CD1c-positive myeloid dendritic cell (primary cell): ENCODE measurements around the gene KRI1.
"Not testable (repeated sequence)": the region's sequence is repeated elsewhere in the genome, so short reads cannot be mapped to it uniquely, and the experiment has no call there.

Experiments
- DNase-seq: peaks from one replicate; pipeline ENCODE4 v3.0.0-alpha.2; 2016; ENCODE audit errors: extremely low spot score

The KRI1 gene

DNA sequence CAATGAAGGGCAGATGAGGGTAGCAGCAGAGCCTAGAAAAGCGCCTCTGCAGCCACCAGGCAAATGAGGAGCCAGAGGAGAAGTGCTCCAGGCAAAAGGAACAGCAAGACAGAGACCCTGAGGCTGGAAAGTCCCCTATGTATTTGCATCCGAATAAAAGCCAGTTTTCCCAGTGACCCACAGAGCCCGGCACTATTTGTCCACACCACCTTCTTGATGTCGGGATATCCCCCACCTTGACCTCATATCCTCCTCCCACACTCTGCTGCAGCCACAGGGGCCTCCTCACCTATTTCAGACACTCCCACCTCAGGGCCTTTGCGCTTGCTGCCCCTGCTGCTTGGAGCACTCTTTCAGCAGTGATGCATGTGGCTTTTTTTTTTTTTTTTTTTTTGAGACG is 15.5 kb downstream of the KRI1 start:
- no peak for DNase-seq

DNA sequence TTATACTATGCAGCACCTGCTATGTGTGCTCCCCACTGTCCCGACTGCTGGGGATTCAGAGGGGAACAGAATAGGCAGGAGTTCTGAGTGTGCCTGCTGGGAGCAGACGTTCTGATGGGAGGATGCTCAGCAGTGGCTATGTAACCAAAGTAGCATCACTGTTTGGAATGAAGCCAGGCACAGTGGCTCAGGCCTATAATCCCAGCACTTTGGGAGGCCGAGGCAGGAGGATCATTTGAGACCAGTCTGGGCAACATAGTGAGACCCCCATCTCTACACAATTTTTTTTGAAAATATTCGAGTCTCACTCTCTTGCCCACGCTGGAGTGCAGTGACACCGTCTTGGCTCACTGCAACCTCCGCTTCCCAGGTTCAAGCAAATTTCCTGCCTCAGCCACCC is 16.1 kb downstream of the KRI1 start:
- DNase-seq: no peak

DNA sequence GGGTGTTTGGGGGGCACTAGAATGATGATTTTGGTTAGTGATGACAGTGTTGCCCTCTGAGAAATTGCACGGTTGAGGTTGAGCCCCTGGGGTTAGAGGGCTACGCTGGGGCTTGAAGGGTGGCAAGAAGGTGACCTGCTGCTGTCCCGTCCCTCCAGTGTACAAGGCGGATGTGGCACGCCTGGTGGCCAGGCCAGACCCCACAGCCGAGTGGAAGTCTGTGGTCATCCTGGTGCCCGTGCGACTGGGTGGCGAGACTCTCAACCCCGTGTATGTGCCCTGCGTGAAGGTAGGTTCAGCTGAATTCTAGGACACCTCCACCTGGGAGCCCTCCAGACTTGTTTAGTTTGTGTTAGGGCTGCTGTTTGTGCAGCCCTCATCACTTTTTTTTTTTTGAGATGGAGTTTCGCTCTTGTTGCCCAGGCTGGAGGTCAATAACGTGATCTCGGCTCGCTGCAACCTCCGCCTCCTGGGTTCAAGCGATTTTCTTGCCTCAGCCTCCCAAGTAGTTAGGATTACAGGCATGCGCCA is 17.0 kb downstream of the KRI1 start:
- DNase-seq: no peak

DNA sequence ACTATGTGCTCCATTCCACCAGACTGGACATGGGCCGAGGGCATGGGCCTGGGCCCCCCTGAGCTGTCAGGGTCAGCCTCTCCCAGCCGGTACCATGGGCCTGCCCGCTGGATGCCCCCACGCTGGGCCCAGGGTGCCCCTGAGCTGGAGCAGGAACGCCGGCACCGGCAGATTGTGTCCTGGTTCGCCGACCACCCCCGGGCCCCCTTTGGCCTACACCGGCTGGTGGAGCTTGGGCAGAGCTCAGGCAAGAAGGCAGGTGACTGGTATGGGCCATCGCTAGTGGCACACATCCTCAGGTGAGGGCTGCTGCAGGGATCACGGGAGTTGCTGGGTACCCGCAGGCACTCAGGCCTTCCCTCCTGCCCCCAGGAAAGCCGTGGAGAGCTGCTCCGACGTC is 19.0 kb downstream of the KRI1 start:
- DNase-seq: no peak

DNA sequence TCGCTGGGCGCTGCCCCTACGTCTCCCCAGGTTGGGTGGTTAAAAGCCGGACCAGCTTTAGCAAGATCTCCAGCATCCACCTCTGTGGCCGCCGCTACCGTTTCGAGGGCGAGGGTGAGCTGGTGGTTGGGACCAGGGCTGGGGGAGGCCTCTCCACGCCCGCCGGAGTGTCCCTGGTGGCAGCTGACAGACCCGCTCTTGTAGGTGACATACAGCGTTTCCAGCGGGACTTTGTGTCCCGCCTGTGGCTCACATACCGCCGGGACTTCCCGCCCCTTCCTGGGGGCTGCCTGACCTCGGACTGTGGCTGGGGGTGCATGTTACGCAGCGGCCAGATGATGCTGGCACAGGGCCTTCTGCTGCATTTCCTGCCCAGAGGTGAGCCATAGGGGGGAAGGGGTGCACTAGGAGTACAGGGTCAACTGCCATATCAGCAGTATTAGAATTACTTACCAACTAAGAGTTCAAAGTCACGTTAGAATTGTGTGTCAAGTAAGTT is 21.0 kb downstream of the KRI1 start:
- DNase-seq: no peak

DNA sequence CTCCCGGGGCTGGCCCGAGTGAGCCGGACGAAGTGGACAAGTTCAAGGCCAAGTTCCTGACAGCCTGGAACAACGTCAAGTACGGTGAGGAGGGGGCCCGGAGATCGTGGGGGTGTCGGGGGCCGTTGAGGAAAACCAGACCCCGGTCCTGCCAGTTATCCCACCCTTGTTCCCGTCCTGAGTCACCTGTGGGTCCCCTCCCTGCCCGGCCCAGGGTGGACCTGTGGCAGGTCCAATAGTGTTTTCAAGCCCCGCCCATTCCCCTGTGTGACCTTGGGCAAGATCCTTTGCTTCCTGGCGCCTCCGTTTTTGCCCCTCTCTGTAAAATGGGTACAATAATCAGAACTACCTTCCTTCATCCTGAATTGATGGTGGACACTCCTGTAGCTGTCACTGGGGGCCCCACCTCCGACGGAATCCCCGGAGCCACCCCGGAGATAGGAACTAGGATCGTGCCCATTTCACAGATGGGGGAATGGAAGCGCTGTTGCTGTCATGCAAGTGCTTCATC is 21.5 kb downstream of the KRI1 start:
- no peak for DNase-seq

DNA sequence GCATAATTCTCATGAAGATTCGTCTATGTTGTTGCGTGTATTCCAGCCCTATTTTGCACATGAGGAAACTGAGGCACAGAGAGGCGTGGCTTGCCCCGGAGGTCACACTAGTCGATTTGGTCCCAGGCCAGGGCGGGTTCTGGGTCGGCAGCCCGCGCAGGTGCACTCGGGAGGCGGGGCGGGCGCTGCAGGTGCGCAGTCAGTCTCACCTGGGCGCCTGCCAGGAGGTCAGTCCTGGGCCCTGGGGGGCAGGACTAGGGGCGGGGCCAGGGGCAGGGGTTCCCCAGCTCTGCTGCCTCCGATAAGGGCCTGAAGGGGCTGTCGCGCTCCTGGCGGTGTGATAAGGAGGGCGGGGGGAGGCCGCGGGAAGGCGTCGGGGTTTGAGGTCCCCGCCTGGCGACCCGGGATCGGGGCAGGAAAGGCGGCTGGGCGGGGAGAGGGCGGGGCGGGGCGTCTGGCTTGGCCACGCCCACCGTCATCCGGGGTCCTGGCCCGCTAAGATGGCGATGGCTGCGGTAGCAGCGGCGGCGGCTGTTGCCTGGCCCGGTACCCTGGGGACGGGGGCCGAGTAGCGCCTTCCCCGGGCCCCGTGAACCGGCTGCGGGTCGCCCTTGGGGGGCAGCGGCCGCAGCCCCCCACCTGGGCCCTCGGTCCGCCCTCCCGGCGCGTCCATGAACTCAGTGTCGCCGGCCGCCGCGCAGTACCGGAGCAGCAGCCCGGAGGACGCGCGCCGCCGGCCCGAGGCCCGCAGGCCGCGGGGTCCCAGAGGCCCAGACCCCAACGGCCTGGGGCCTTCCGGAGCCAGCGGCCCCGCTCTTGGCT is 22.2 kb downstream of the KRI1 start, which contains the start of gene ATG4D:
Gene ATG4D, plus strand, starts transcription at position 485 of the 822 bp plus-strand sequence. Its CDS starts 187 bp downstream, at position 672.
- DNase-seq: peak; percentile 84

DNA sequence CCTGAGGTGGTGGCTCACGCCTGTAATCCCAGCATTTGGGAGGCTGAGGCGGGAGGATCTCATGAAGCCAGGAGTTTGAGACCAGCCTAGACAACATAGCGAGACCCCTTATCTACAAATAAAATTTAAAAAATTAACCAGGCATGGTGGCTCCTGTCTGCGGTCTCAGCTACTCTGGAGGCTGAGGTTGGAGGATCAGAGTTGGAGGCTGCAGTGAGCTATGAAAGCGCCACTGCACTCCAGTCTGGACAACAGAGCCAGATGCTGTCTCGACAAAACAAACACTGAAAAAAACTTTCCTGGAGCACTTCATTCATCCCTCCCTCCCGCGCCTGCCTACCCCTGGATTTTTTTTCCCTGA is 22.8 kb downstream of the KRI1 start:
- DNase-seq: no peak

DNA sequence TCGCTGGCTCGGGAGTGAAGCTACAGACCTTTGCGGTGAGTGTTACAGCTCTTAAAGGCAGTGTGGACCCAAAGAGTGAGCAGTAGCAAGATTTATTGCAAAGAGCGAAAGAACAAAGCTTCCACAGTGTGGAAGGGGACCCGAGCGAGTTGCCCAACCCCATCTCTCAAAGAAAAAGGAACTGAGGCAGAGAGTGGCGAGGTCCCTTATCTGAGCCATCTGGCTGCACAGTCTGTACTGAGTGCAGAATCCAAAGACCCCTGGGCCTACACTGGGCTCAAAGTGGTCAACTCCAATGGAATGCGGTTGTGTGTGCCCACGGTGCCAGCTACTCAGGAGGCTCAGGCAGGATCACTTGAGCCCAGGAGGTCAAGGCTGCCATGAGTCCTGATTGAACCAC is 26.8 kb downstream of the KRI1 start:
- DNase-seq: peak; percentile 46

DNA sequence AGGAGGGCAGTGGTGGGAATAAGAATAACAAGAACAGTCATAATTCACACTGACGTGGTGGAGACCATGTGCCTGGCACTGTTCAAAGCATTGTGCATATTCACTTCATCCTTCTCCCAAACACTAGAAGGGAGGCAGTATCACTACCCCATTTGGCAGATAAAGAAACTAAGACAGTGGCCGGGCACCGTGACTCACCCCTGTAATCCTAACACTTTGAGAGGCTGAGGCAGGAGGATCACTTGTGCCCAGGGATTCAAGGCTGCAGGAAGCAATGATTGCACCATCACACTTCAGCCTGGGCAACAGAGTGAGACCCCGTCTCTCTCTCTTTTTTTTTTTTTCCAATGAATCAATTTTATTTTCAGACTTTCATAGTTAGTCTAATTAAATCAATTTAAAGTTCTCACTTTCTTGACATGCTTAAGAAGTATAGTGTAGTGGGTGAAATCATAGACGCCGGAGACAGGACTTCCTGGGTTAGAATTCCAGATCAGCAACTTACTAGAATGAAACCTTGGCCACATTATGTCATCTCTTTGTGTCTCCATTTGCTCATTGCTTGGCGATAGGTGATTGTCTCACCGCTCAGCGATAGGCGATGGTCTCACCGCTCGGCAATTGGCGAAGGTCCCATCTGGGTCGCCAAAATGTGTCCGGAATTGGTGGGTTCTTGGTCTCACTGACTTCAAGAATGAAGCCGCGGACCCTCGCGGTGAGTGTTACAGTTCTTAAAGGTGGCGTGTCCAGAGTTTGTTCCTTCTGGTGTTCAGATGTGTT is 27.4 kb downstream of the KRI1 start:
- peak; percentile 55 for DNase-seq

DNA sequence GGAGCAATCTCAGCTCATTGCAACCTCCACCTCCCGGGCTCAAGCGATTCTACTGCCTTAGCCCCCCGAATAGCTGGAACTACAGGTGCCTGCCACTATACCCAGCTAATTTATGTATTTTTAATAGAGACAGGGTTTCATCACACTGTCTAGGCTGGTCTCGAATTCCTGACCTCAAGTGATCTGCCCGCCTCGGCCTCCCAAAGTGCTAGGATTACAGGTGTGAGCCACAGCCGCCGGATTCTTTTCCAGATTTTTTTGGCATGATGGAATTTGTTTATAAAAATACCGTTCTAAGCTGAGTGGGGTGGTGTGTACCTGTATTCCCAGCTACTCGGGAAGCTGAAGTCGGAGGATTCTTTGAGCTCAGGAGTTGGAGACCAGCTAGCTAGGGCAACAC is 28.1 kb downstream of the KRI1 start:
- DNase-seq: no peak

DNA sequence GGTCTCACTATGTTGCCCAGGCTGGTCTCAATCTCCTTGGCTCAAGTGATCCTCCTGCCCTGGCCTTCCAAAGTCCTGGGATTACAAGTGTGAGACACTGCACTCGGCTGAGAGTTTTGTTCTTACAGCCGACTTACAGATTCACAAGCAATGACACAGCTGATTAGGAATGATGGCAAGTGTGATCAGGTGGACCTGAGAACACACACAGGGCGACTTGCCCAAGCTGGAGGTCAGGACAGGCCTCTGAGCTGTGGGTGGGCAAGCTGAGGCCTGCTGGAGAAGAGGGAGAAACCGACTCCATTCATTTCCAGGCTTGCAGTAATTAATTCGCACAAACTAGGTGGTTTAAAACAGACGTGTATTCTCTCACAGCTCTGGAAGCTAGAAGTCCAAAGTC is 30.2 kb downstream of the KRI1 start:
- no peak for DNase-seq

DNA sequence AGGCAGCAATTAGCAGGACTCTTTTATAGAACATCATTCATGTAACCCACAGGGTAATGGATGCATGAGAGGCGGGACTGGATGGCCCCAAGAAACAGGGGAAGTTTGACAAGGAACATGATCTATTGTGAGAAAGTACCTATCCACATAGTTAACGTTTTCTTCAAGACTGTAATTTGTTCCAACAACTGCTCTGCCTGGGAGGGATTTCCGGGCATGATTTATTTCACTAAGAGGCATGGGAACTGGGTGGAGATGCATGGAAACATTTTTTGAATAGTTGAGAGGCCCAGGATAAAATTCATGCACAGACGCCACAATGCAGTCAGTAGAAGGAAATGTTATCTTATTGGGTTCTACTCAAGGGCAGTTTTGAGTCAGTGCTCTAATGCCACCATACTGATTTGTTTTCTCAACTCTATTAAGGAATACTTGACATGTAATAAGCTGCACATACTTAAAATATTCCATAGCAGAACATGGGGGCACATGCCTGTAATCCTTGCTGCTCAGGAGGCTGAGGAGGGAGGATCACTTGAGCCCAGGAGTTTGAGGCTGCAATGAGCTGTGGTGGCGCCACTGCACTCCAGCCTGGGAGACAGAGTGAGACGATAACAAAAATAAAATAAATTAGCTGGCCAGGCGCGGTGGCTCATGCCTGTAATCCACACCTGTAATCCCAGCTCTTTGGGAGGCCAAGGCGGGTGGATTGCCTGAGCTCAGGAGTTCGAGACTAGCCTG is 32.0 kb downstream of the KRI1 start:
- DNase-seq: no peak

DNA sequence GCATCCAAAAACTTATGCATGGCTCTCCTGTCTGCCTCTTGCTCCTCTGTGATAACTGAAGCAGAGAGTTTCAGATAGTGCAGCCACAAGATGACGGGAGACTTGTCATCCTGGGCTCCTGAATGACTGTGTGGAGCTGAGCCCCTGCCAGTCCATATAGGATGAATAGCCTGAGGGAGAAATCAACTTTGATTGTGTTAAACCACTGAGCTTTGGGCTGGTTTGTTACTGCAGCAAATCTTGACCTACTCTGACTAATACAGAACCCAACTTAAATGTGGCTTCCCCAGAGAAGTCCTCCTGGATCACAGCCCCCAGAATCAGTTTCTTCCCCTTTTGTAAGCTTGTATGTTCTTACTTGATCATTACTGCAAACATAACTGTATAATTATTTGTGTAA is 33.4 kb downstream of the KRI1 start:
- DNase-seq: no peak

DNA sequence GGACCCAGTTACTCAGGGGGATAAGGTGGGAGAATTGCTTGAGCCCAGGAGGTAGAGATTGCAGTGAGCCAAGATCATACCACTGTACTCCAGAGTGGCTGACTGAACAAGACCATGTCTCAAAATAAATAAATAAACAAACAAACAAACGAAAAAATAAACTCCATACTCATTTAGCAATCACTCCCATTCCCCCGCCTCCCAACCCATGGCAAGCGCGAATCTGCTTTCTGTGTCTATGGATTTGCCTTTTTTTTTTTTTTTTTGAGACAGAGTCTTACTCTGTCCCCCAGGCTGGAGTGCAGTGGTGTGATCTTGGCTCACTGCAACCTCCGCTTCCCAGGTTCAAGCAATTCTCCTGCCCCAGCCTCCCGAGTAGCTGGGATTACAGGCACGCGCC is 38.9 kb downstream of the KRI1 start:
- DNase-seq: not testable (repeated sequence)

DNA sequence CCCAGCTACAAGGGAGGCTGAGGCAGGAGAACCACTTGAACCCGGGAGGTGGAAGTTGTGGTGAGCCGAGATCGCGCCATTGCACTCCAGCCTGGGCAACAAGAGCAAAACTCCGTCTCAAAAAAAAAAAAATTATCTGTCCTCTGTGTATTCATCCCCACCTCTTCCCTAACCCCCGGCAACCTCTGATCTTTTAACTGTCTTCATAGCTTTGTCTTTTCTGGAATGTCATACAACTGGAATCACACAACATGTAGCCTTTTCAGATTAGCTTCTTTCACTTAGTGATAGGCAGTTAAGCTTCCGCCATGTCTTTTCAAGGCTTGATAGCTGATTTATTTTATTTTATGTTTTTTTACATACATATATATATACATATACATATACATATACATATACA is 40.2 kb downstream of the KRI1 start:
- no peak for DNase-seq

DNA sequence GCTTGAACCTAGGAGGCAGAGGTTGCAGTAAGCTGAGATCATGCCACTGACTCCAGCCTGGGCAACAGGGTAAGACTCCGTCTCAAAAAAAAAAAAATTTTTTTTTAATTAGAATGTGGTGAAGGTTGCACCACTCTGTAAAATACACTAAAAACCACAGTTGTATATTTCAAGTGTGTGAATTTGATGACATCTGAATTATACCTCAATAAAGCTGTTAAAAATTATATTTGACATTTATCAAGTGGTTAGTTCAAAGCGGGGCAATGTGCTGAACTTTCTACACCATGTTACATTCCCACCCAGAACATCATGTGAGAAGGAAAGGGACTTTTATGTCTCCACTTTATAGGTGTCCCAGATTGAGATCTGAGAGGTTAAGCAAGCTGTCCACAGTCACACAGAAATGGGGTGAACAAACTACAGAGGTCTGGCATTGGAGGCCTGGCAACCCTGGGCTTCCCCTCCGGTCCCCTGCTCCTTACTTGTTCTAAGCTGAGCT is 42.6 kb downstream of the KRI1 start:
- DNase-seq: no peak

DNA sequence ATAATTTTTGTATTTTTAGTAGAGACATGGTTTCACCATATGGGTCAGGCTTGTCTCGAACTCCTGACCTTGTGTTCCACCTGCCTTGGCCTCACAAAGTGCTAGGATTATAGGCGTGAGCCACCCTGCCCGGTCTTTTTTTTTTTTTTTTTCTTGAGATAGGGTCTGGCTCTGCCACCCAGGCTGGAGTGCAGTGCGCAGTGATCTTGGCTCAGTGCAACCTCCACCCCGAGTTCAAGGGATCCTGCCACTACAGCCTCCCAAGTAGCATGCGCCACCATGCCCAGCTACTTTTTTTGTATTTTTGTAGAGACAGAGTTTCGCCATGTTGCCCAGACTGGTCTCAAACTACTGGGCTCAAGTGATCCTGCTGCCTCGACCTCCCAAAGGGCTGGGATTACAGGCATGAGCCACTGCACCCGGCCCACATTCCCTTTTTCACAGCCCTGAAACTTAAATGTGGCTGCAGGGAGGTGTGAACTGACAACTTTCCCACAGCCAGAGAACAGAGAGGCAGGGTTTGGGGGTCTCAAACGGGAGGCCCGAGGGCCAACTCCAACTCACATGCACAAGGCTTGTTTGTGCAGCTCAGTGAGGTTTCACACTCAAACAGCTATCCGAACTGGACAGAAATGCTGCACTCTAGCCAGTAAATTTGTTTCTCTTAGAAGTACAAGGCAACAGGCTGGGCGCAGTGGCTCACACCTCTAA is 44.2 kb downstream of the KRI1 start:
- no peak for DNase-seq

DNA sequence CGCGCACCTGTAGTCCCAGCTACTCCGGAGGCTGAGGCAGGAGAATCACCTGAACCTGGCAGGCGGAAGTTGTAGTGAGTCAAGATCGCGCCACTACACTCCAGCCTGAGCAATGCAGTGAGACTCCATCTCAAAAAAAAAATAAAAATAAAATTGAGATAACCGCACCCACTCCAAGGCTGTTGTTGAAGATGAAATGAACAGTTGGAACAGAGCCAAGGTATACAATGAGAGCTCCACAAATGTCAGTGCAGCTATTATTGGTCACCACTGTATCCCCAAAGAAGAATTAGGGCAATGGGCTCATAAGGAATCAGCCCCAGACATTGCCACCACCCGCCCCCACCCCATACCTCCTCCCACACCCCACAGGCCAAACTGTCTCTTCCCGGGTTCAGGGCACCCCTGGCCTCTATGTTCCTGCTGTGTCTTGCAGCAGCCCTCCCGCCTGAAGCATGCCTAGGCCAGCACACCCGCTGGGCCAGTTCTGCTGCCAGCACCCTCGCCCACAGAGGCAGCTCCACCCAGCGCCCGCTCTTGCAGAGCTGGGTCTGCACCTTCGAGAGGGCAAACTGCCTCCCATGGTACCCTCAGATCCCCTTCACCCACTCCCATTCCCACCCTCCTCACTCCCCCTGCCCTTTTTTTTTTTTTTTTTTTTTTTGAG is 45.0 kb downstream of the KRI1 start:
- DNase-seq: no peak

DNA sequence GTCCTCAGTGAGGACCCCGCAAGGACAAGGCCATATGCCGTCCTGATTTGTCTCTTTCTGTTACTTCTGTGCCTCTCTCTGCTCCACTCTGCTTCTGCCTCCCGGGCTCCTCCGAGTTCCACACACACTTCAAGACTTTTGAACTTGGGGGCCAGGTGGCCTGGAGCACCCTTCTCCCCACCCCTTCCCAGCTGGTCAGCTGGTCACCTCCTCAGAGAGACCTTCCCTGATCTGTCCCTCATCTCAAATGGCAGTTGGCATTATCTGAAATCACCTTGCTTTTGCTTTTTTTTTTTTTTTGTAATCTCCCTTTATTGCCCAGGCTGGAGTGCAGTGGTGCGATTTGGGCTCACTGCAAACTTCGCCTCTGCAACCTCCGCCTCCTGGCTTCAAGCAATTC is 46.4 kb downstream of the KRI1 start:
- no peak for DNase-seq
